TTC549 (cell line): ENCODE results near the gene ZNF584.

Experiments used
- FAIRE-seq: peaks from 2 replicates; lab custom pipeline; 2012; peaks lifted over from hg19 to GRCh38; lab: Jason Lieb, UNC

ZNF584 gene

DNA sequence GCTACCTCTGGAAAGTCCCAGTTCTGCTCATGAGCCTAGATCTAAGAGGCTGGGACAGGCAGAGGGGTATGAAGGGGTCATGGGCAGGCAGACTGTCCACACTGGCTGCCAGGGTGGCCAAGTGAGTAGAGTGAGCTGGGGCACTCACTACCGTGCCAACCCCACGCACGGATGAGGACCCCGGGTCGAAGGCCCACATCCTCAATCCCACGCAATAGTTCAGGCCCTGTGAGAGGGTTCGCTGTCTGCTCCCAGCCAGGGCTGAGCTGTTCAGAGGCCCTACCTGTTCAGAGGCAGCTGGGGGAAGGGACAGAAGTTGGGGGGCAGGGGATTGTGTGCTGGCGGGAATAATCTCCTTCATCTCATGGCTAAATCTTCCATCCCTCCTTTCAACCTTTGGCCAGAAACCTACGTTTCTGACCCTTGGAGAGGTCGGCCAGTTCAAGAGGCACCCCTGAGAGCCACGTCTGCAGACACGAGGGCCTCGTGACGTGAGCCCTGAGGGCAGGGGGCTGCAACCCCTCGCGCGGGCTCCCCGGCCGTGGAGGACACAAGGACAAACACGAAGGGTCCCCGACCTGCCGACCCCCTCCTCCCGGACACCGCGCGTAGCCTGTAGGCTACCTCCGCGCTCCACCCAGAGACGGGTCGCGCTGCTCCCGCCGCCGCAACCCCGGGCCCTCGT, 22.4 kb upstream of the ZNF584 start:
- no peak for FAIRE-seq

GRCh38 chr19:58386576-58387337, 21.7 kb upstream of the ZNF584 start, which contains the start of gene RPS5:
Gene RPS5, plus strand, starts transcription at chr19:58387269. Its CDS starts 869 bp downstream, at chr19:58388138.
- FAIRE-seq = peak; percentile 91

DNA sequence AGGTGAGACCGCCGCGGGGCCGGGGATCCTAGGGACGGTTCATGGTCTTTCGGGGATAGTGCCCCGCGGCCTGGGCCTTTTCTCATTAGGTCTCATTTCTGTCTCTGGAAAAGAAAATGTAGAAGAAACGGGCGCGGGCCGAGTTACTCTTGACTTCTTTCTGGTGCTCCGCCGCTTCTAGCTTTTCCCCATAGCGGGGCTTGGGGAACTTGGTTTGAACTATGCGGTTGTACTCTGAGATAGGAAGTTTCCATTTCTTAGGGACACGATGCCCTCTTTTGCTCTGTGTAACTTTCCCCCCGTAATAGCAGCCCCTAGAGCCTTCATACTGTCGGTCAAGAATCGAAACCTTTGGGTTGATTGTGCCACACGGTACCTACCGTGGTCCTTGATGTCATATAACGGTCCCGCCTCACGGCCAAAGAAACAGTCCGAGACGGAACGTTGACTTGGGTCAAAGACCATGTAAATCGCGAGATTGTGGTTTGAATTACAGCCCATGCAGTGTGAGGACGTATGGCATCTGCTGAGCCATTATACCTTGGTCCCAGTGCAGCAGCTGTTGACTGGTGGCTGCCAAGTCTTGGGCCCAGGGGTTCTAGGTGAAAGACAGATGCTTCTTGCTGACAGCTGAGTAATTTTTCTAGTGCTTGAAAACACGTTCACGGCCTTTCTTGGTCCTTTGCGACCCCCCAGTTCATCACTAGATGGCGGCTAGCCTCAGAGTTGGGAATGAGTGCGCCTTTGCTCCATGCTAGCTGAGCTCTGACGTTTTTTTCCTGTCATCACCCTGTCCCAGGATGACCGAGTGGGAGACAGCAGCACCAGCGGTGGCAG, 20.9 kb upstream of the ZNF584 start:
- no peak for FAIRE-seq

DNA sequence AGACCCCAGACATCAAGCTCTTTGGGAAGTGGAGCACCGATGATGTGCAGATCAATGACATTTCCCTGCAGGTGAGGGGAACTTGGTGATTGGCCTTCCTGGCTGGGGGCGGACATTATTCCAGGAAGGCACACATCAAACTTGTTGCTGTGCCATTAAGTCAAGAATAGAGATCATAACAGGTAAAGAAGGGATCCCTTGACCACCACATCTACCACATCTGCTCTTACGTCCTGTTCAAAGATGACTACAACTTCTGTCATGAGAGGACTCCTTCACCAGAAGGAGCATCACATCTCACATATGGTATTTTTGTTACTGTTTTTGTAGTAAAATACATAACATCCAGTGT, 20.3 kb upstream of the ZNF584 start:
- FAIRE-seq = no peak

DNA sequence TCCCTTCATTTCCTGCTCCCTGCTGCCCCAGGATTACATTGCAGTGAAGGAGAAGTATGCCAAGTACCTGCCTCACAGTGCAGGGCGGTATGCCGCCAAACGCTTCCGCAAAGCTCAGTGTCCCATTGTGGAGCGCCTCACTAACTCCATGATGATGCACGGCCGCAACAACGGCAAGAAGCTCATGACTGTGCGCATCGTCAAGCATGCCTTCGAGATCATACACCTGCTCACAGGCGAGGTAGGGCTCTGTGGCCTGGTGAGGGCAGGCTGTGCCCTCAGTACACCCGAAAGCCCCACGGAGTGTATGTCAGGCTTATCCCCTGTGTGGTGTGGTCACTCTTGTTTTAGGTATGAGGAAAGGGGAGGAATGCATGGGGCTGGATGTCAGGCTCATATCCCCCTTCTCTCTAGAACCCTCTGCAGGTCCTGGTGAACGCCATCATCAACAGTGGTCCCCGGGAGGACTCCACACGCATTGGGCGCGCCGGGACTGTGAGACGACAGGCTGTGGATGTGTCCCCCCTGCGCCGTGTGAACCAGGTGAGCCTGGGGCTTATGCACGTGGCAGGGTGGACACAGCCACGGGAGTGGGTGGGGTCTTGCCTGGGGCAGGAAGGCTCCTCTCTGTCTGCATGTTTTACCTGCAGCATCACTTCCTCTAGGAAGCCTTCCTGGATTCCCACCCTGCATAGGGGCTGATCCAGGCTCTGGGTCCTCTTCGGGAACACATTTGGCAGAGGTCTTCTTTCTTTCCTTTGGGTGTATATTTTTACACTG, 15.3 kb upstream of the ZNF584 start:
- no peak for FAIRE-seq

GRCh38 chr19:58393725-58394033, 14.8 kb upstream of the ZNF584 start:
- FAIRE-seq = no peak

GRCh38 chr19:58394821-58395219, 13.6 kb upstream of the ZNF584 start:
- no peak for FAIRE-seq

DNA sequence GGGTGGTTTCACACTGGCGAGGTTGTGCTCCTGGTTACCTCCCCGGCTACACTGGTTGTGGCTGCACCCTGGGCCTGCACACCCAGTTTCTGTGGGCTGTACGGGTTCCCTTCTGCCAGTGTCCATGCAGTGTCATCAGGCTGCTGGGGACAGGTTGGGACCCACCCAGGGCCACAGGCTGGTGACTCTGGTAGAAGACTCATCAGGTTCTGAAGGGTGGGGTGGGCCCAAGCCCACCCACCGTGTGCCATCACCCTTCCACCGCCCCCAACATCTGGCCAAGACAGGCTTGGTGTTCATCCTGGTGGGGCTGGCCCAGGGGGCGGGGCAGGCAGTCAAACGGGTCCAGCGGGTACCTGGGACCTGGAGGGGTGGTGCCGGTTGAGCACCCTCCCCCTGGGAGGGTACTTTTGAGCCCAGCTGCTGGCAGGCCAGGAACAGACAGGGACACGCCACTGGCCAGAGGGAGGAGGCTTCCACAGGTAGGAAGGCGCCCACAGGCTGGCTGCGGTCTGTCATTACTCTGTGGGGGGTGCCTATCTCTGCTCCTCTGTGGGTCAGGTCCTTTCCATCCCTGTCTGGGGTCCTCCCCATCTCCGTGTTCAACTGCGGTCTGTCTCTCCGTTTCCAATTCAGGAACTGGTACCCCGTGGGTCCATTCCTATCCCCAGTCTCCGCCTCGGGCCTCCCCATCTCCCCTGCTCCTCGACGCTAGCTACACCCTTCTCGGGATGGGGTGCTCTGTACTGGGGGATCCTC, 13.1 kb upstream of the ZNF584 start, which contains the start of gene RNF225:
Gene RNF225, plus strand, starts transcription at position 437 of the 759 bp plus-strand sequence. CDS start 434 bp downstream, outside the sequence.
- FAIRE-seq = no peak

DNA sequence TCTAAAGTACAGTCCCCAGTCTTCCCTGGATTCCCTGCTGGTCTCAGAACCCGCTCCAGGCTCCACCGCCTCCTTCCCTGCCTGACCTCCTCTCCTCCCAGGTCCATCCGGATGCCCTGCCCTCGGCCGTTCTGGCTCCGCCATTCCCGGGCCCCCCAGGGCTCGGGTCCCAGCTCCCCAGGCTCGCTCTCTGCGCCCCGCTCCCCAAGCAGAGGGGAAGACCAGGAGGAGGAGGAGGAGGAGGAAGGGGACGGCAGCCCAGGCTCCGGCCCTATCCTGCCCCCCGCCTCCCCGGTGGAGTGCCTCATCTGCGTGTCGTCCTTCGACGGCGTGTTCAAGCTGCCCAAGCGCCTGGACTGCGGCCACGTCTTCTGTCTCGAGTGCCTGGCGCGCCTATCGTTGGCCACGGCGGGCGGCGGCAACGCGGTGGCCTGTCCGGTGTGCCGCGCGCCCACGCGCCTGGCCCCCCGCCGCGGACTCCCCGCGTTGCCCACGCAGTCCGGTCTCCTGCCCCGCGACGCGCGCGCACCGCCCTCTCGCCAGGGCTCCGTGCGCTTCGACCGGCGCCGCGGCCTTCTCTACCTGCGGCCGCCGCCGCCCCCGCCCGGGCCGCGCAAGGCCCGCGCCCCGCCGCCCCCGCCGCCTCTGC, 12.3 kb upstream of the ZNF584 start:
- no peak for FAIRE-seq

DNA sequence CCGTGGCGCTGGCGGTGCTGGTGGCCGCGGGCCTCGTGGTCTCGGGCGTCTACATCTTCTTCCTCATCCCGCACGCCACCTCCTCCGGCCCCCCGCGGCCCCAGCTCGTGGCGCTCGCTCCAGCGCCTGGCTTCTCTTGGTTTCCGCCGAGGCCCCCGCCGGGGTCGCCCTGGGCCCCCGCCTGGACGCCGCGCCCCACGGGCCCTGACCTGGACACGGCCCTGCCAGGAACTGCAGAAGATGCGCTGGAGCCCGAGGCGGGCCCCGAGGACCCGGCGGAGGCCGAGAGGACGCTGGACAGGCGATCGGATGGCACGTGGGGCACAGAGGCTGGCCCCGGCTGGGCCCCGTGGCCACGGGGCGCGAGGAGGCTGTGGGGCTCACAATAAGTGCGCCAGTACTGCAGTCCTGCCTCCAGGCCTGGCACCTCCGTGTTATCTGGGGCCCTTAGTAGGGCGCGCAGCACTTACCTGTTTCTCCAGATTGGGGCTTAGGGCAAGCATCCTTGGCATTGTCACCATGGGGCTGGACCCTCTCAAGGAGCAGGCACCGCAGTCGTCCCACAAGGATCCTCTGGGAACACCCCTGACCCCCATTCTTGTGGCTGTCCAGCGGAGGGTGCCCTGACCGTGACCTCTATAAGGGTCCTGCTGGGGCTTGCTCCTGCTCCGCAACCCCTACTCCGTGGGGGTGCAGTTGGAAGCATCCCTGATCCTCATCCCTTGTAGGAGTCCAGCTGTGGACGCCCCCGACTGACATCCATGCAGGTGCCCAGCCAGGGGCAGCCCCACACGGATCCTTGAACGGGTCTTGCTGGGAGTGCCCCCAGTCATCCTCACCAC, 11.5 kb upstream of the ZNF584 start:
- no peak for FAIRE-seq

- no peak for FAIRE-seq
Measured at GRCh38 chr19:58397533-58398037, 10.9 kb upstream of the ZNF584 start.

DNA sequence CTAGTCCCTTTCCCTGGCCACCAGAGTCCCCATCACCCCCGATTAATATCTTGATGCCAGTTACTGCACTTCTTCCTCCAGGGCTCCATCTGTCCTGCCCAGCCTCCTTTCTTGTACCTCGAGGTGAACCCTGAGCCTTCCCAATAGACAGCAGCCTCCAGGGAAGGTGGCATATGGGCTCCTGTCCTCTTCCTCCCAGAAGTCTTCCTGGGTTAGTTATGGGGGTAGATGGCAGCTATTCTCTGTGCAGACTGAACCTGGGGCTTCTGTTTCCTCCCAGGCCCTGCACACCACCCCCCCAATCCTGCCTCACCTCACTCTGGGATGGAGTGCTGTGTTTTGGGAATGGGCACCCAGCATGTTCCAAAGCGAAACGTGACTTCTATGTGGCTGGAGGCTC, 10.4 kb upstream of the ZNF584 start:
- no peak for FAIRE-seq

GRCh38 chr19:58398545-58398944, 9.9 kb upstream of the ZNF584 start:
- no peak for FAIRE-seq

GRCh38 chr19:58399903-58400302, 8.5 kb upstream of the ZNF584 start:
- FAIRE-seq = no peak

DNA sequence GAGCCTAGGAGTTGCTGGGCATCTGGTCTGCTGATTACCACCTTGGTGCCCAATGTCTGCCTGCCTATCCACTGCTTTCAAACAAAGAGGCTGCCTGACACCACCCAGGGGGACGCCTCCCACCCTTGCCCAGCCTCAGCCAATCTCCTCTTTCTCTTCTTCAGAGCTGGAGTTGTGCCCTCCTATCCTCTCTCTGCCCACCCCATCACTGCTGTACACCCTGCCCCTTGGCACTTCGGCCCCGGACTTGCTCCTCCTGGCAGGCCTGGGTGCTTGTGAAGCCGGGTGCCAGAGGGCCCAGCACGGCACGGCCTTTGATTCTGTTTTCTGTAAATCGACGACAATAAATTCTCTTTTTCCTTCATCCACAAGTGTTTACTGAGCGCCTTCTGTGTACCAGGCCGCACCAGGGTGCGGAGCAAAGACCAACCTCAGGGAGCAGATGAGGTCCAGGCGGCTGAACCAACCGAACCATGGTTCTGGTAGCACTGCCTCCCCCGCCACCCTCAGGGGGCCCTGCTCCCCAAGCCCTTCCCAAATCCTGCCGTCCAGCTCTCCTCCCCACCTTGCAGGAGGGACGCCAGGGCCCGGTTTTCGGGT, 8.0 kb upstream of the ZNF584 start:
- no peak for FAIRE-seq

- FAIRE-seq = peak; percentile 95
Measured at GRCh38 chr19:58400916-58401839, 7.3 kb upstream of the ZNF584 start.

DNA sequence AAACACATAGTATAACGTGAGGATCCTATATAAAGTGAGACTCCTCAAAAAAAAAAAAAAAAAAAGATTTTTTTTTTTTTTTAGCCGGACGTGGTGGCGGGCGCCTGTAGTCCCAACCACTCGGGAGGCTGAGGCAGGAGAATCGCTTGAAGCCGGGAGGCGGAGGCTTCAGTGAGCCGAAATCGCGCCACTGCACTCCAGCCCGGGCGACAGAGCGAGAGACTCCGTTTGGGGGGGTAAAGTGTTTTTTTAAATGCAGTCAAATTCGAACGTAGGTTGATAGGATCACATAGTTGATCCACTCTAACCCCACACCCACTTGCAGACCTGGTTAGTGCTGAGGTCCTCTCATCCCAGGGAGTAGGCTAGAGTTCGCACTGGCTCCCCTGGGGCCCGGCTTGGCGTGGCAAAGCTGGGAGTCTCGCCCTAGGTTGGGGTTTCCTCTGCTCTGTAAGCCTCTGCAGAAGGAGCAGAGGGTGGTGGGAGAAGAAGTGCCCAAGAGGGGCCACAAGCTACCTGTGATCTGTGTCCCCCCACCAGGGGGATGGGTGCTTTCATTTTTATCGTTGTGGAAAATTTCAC, 6.5 kb upstream of the ZNF584 start:
- FAIRE-seq = no peak
